SU-DHL-6 (cell line): ENCODE measurements around the gene NAA50.

Experiments
- CTCF ChIP-seq: fragments of 200-600 bp; sonication (generic); IDR thresholded peaks from one replicate; pipeline ENCODE4 v1.5.1; 2017; ENCODE audit warnings: antibody characterized with exemption, mild to moderate bottlenecking, low read length, moderate library complexity; ENCODE audit not compliant: insufficient read depth, poor library complexity, severe bottlenecking
- EZH2phosphoT487 ChIP-seq: fragments of 200-600 bp; sonication (generic), shearing (Covaris generic); conservative IDR thresholded peaks from 2 replicates; pipeline ENCODE4 v1.6.1; 2018; ENCODE audit warnings: mild to moderate bottlenecking, antibody characterized with exemption, low read length, moderate library complexity, mixed read lengths

DNA sequence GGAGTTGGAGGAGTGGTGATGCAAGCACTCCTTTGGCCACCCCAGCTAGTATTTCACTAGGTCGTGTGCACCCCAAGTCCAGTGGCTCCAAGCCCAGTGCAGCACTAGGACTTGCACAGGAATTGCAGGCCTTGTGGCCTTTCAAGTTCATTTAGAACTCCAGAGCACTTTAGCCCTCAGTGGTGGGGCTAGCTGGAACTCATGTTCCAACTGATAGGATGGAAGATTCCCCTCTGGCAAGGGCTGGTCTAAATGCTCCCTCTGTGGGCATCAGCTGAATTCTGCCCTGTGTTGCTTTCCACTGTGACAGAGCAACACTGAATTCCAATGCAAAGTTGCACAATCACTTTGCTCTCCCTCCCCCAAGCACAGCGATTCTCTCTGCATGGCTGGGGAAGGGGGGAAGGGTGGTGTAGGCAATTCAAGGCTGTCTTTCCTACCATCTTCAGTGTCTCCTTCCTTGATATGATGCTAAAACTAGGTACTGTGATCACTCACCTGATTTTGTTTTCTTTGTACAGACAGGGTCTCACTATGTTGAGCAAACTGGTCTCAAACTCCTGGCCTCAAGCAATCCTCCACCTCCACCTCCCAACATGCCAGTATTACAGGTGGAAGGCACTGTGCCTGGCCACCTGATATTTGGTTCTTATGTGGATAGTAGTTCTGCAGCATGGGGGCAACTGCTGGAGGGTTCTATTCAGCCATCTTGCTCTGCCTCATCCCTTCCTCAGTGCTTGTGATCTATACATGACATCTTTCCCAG is 59.9 kb downstream of the NAA50 start:
- no peak for TF ChIP-seq CTCF
- no peak for TF ChIP-seq EZH2phosphoT487
